HepG2 (cell line): ENCODE results near the gene FRMD4A. TPM values are rescaled to one million over a fixed set of nuclear protein-coding genes. Genes with fewer than 3 reads are reported as not detected.

Experiments used
- ATF1 ChIP-seq: IDR thresholded peaks from 2 replicates; pipeline ENCODE4 v1.6.1; 2016; ENCODE audit warnings: mild to moderate bottlenecking, control low read depth
- HNF4A ChIP-seq: sonication (generic); formaldehyde crosslinking; IDR thresholded peaks from 2 replicates; pipeline ENCODE4 v1.4.0; 2020; ENCODE audit warnings: missing genetic modification reagents
- MYNN ChIP-seq: sonication (generic); formaldehyde crosslinking; IDR thresholded peaks from 2 replicates; pipeline ENCODE4 v1.4.0; 2020; ENCODE audit warnings: mild to moderate bottlenecking, low read depth, missing genetic modification reagents
- THYN1 ChIP-seq: sonication (generic); formaldehyde crosslinking; IDR thresholded peaks from 2 replicates; pipeline ENCODE4 v1.8.1; 2023; ENCODE audit warnings: low read depth, mild to moderate bottlenecking, moderate library complexity, missing genetic modification reagents, borderline replicate concordance
- TOPORS ChIP-seq: sonication (generic); formaldehyde crosslinking; IDR thresholded peaks from 2 replicates; pipeline ENCODE4 v1.8.0; 2023; ENCODE audit warnings: mild to moderate bottlenecking, missing genetic modification reagents
- ZIK1 ChIP-seq: sonication (generic); formaldehyde crosslinking; IDR thresholded peaks from 2 replicates; pipeline ENCODE4 v1.5.0; 2020; ENCODE audit warnings: mild to moderate bottlenecking, low read depth, missing genetic modification reagents, borderline replicate concordance
- ZNF121 ChIP-seq: sonication (generic); formaldehyde crosslinking; IDR thresholded peaks from 2 replicates; pipeline ENCODE4 v1.5.0; 2020; ENCODE audit warnings: mild to moderate bottlenecking, missing genetic modification reagents
- ZNF282 ChIP-seq: fragments of 450-650 bp; IDR thresholded peaks from 2 replicates; pipeline ENCODE4 v1.6.1; 2018; ENCODE audit not compliant: partially characterized antibody
- ZNF318 ChIP-seq: sonication (generic); formaldehyde crosslinking; IDR thresholded peaks from 2 replicates; pipeline ENCODE4 v1.4.0; 2020; ENCODE audit warnings: mild to moderate bottlenecking, missing genetic modification reagents
- ZNF350 ChIP-seq: sonication (generic); formaldehyde crosslinking; IDR thresholded peaks from 2 replicates; pipeline ENCODE4 v1.4.0; 2020; ENCODE audit warnings: mild to moderate bottlenecking, low read depth, missing genetic modification reagents, borderline replicate concordance
- polyA plus RNA-seq, 8 experiments: library from polyadenylated mRNA; depleted of rRNA in 3 of 8; stranded (reverse) in 7 of 8; unstranded in 1 of 8; fragments of >200 nt; fragmentation: Illumina TruSeq in 4 of 8; extraction: Trizol in 4 of 8; gene quantifications; 2 replicates each; pipeline versions ENCODE4 v1.2.1 to v1.2.3, GENCODE V29; 2011 to 2016; ENCODE audit warnings: low read depth in 4 of 8, missing spikeins in 1 of 8, mixed read lengths in 1 of 8; ENCODE audit not compliant: insufficient read depth in 1 of 8
- total RNA-seq, 5 experiments: library from RNA; depleted of rRNA; stranded (reverse); fragments of >200 nt; fragmentation: Illumina TruSeq; extraction: Trizol; gene quantifications; 2 replicates each; pipeline ENCODE4 v1.2.3, GENCODE V29; 2016; ENCODE audit warnings: low read depth in 1 of 5
- TF ChIP-seq, protein P1 (sequence below): sonication (generic); formaldehyde crosslinking; IDR thresholded peaks from 2 replicates; pipeline ENCODE4 v1.5.0; 2020; ENCODE audit warnings: mild to moderate bottlenecking, missing genetic modification reagents, borderline replicate concordance
- TF ChIP-seq, protein P2 (sequence below): IDR thresholded peaks from 2 replicates; pipeline ENCODE4 v1.6.1; 2016; ENCODE audit warnings: low read depth
- TF ChIP-seq, protein P3 (sequence below): sonication (generic); formaldehyde crosslinking; conservative IDR thresholded peaks from 2 replicates; pipeline ENCODE4 v1.8.1; 2023; ENCODE audit warnings: missing genetic modification reagents

Gene FRMD4A
- total and polyA plus RNA-seq, 2 of the 13 experiments (the other 11 are each of a cell fraction or from before 2014, with no cell fraction given): 0.09 to 0.26 TPM

- TF ChIP-seq, protein P1, sequence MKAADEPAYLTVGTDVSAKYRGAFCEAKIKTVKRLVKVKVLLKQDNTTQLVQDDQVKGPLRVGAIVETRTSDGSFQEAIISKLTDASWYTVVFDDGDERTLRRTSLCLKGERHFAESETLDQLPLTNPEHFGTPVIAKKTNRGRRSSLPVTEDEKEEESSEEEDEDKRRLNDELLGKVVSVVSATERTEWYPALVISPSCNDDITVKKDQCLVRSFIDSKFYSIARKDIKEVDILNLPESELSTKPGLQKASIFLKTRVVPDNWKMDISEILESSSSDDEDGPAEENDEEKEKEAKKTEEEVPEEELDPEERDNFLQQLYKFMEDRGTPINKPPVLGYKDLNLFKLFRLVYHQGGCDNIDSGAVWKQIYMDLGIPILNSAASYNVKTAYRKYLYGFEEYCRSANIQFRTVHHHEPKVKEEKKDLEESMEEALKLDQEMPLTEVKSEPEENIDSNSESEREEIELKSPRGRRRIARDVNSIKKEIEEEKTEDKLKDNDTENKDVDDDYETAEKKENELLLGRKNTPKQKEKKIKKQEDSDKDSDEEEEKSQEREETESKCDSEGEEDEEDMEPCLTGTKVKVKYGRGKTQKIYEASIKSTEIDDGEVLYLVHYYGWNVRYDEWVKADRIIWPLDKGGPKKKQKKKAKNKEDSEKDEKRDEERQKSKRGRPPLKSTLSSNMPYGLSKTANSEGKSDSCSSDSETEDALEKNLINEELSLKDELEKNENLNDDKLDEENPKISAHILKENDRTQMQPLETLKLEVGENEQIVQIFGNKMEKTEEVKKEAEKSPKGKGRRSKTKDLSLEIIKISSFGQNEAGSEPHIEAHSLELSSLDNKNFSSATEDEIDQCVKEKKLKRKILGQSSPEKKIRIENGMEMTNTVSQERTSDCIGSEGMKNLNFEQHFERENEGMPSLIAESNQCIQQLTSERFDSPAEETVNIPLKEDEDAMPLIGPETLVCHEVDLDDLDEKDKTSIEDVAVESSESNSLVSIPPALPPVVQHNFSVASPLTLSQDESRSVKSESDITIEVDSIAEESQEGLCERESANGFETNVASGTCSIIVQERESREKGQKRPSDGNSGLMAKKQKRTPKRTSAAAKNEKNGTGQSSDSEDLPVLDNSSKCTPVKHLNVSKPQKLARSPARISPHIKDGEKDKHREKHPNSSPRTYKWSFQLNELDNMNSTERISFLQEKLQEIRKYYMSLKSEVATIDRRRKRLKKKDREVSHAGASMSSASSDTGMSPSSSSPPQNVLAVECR (CRISPR knock-in tag): no peak
- TF ChIP-seq THYN1 (no peak), ZNF318 (CRISPR knock-in tag) (no peak), HNF4A (CRISPR knock-in tag) (0 out of 2 replicates have a peak, but pooled peaks have one; percentile 1), ZNF282 (no peak), ZIK1 (CRISPR knock-in tag) (no peak), TOPORS (CRISPR knock-in tag) (no peak), MYNN (CRISPR knock-in tag) (no peak), ATF1 (CRISPR knock-in tag) (peak; percentile 27; the same call in 1 of the 2 replicates), ZNF350 (CRISPR knock-in tag) (no peak), ZNF121 (CRISPR knock-in tag) (no peak)
- TF ChIP-seq, protein P2, sequence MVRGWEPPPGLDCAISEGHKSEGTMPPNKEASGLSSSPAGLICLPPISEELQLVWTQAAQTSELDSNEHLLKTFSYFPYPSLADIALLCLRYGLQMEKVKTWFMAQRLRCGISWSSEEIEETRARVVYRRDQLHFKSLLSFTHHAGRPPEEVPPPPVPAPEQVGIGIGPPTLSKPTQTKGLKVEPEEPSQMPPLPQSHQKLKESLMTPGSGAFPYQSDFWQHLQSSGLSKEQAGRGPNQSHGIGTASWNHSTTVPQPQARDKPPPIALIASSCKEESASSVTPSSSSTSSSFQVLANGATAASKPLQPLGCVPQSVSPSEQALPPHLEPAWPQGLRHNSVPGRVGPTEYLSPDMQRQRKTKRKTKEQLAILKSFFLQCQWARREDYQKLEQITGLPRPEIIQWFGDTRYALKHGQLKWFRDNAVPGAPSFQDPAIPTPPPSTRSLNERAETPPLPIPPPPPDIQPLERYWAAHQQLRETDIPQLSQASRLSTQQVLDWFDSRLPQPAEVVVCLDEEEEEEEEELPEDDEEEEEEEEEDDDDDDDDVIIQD (CRISPR knock-in tag): 0 out of 2 replicates have a peak, but pooled peaks have one; percentile 35
- TF ChIP-seq, protein P3, sequence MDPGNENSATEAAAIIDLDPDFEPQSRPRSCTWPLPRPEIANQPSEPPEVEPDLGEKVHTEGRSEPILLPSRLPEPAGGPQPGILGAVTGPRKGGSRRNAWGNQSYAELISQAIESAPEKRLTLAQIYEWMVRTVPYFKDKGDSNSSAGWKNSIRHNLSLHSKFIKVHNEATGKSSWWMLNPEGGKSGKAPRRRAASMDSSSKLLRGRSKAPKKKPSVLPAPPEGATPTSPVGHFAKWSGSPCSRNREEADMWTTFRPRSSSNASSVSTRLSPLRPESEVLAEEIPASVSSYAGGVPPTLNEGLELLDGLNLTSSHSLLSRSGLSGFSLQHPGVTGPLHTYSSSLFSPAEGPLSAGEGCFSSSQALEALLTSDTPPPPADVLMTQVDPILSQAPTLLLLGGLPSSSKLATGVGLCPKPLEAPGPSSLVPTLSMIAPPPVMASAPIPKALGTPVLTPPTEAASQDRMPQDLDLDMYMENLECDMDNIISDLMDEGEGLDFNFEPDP (CRISPR knock-in tag): no peak
These were observed 564.9 kb downstream of the FRMD4A start (continued) for GRCh38 chr10:13765641-13766341.
